HG02610 (cell line): ENCODE measurements around the gene C18orf54.
"Not testable (repeated sequence)": the region's sequence is repeated elsewhere in the genome, so short reads cannot be mapped to it uniquely, and the experiment has no call there.

Experiments used
- ATAC-seq: cut with Tn5 transposase; IDR thresholded peaks from one replicate; pipeline ENCODE4 v1.9.1; 2021; ENCODE audit warnings: mild to moderate bottlenecking, moderate library complexity; ENCODE audit not compliant: unreplicated experiment

Gene C18orf54

DNA sequence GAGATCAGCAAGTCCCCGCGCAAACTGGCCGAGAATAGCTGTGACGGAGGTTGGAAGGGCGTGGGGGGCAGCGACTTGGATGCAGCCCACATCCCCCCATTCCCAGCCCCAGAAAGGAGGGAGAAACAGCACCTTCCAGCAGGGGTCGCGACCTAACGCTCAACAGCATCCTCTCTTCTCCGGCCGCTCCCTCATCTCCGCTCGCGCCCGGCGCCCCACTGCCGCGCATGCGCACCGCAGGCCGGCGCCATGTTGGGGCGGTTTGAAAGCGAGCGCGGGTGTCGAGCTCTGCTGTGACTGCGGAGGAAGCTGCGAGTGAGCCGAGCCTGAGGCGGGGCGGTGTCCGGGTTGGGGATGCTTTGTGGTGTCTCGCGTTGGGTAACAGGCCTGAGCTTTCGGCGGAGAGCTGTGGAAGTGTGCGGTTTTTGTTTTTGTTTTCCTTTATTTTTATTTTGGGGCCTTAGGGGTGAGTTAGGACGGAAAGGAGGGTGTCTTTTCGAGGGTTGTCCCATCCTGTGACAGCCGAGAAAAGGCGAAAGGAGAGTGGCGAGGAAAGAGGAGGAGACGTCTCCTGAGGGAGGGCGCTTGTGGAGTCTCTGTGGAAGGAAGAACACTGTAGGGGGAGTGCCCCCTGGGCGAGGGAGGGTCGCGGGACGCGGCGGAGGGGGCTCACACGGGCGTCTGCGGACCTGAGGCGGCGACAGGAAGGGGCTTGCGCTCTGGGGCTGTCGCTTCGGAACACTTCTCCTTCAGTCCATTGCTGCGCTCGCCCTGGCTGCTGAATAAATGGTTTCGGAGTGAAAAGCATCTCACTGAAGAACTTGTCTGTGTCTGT is at the start of gene C18orf54, which contains the start of gene STARD6:
TSS of gene C18orf54 (plus strand) at position 247 of the 835 bp plus-strand sequence. CDS start 2,667 bp downstream, outside the sequence.
TSS of gene STARD6 (minus strand) at position 199 of the 835 bp plus-strand sequence. CDS start 3,285 bp downstream, outside the sequence.
- peak; percentile 95 for ATAC-seq

GRCh38 chr18:54309564-54309963 is 48.1 kb upstream of the C18orf54 start:
- ATAC-seq, result not testable (repeated sequence)

- ATAC-seq, result no peak
Observed at GRCh38 chr18:54316071-54316820, 41.5 kb upstream of the C18orf54 start.

DNA sequence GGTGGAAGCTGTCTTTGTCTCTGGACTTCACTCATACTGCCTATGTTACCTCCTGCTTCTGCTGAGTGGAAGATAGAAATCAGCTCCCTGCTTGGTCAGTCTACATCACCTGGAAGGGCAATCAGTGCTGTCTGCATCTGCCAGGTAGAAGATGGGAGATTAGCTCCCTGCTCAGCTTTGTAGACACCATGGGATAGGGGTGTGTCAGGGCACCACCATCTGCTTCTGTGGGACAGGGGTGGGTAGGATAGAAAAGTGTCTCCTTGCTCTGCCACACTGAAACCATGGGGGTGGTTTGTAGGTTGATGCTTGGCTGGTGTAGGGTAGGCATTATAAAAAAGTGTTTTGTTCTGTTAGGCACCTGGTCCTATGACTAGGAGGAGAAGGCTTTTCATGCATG is 34.1 kb upstream of the C18orf54 start:
- no peak for ATAC-seq

- ATAC-seq, result no peak
Observed at GRCh38 chr18:54323970-54324369, 33.7 kb upstream of the C18orf54 start.

DNA sequence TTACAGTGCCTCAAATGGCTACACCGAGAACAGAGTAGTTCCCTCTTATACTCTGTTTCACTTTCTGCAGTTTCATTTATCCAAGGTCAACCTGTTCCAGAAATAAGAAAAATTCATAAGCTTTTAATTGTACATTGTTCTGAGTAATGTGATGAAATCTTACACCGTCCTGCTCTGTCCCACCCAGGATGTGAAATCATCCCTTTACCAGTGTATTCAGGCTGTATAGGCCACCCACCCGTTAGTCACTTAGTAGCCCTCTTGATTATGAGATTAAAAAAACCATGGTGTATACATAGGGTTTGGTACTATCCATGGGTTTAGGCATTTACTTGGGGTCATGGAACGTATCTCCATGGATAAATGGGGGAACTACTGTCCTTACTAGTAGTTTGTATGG is 29.9 kb upstream of the C18orf54 start:
- ATAC-seq, result no peak

DNA sequence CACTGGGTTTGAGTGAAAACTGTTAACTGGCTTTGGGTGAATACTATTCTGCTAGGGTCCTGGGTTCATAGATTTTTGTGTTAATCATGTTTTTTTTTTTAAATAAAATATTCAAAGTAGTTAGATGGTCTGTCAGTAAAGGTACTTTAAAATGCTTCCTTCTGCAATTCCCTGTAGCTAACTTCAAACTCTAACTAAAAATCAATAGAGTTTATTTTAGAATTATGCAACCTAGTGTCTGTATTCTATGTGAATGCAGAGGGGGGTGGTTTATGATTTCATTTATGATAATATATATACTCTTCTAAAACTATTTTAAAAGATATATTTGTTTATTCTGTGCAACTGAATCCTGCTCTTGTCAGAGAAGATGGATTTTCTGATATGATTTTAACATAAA is 27.9 kb upstream of the C18orf54 start:
- ATAC-seq, result no peak

DNA sequence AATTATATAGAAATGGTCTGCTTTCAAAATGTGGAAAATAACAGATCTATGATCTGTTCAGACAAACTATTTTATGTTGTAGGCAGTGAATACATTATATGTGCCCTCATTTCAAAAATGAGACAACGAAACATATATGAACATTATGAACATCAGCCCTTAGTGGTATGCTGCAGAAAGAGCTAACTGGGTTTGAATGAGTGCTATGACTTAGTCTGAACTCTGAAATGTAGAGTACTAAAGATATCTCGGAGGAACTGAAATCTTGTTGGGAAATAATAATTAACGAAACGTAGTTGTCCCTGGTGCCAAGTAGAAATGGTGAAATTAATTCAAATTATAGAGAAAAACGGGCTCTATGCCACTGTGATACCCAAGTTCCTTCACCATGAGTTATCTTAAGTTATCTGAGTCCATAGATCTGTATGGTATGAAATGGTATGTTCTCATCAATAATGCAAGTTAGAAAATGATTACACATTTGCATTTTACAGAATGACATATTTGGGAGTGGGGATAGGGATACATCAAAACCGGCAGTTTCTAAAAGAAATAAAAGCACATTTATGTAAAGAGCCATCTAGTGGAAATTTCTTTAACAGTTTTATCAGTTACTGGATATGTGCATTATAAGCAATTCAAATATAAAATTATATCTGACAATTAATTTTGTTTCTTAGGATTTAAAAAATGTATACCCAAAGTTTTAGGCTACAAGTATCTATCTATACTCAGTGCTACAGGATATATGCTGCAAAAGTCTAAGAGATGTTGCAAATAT is 26.7 kb upstream of the C18orf54 start:
- ATAC-seq, result no peak

GRCh38 chr18:54335638-54336173 is 22.0 kb upstream of the C18orf54 start:
- no peak for ATAC-seq

- ATAC-seq, result no peak
Observed at GRCh38 chr18:54338230-54338629, 19.5 kb upstream of the C18orf54 start.

DNA sequence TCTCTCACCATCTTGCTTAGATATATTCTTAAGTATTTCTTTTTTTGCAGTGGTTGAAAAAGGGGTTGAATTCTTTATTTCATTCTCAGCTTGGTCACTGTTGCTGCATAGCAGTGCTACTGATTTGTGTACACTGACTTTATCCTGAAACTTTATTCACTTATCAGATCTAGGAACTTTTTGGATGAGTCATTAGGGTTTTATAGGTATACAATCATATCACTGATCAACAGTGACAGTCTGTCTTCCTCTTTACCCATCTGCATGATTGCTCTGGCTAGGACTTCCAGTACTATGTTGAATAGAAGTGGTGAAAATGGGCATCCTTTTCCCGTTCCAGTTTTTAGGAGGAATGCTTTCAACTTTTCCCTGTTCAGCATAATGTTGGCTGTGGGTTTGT is 6.5 kb upstream of the C18orf54 start:
- ATAC-seq, result no peak

- ATAC-seq, result peak; percentile 42
Observed at GRCh38 chr18:54357082-54357659, 535 bp upstream of the C18orf54 start.

- ATAC-seq, result peak; percentile 16
Observed at GRCh38 chr18:54358495-54359040, 862 bp downstream of the C18orf54 start.

- ATAC-seq, result no peak
Observed at GRCh38 chr18:54359233-54359632, 1.5 kb downstream of the C18orf54 start.

- no peak for ATAC-seq
Observed at GRCh38 chr18:54360406-54360805, 2.7 kb downstream of the C18orf54 start.

DNA sequence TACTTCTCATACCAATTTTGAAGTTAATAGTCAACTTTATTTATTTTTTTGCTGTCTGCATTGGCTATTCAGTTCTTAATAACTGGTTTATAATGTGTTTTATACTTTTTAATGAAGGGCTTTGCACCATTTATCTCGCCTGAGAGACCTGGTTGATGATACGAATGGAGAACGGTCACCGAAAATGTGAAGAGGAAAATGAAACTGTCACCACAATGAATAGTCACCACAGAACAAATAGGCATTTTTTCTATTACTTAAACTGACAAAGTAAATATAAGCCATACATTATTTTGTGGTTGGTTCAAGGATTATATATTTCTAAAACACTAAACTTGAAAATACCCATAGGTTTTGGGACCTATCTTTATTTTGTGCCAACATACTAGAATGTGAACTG is 20.4 kb downstream of the C18orf54 start:
- ATAC-seq, result no peak

GRCh38 chr18:54381640-54382039 is 23.9 kb downstream of the C18orf54 start:
- no peak for ATAC-seq

GRCh38 chr18:54382076-54382475 is 24.4 kb downstream of the C18orf54 start:
- ATAC-seq, result no peak

DNA sequence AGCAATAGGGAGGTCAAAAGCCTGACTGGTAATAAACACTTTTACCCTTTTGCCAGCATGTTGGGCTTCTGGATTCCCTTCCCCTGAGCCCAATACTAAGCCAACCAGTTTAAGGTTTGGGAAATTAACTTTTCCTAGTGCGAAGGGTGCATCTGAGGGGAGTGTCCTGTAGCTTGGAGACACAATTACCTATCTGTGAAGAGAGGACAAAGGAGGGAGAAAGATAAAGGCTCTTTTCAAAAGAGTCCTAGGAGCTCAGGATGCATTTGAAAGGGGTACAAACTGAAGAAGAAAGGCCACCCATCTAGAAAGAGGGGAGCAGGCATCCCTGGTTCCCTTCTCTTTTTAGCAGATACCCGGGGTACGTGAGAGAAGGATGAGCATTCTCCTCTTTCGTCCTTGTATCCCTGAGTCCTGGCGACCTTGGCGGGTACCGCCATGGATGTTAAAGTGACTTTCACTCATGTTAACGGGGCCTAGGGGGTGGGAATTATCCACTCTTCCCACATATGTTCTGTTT is 25.1 kb downstream of the C18orf54 start:
- no peak for ATAC-seq

- ATAC-seq, result no peak
Observed at GRCh38 chr18:54386043-54386442, 28.3 kb downstream of the C18orf54 start.
